NCI-H1092 treated with DMSO at 0.1 percent for 48 hours (cell line): ENCODE results near the gene THOC2.

Experiments used
- DNase-seq: peaks from one replicate; lab custom pipeline; 2025; lab: John Stamatoyannopoulos, UW

THOC2 gene

GRCh38 chrX:123563167-123563566, 169.7 kb downstream of the THOC2 start:
- no peak for DNase-seq

GRCh38 chrX:123562342-123563146, 170.3 kb downstream of the THOC2 start:
- no peak for DNase-seq

- DNase-seq = no peak
These were observed 171.2 kb downstream of the THOC2 start for GRCh38 chrX:123561439-123562215.

GRCh38 chrX:123550829-123551228, 182.0 kb downstream of the THOC2 start:
- DNase-seq = no peak
